Measurements from ENCODE around the gene SARS1.

SARS1 gene

GRCh38 chr1:109235137-109235536 is 21.4 kb downstream of the SARS1 start:
- ATAC-seq (ENCODE audit: insufficient read depth, low read depth) (no peak), DNase-seq (no peak)
- H3K27me3 ChIP-seq (ENCODE audit: insufficient read depth, low read length, poor library complexity), result no peaks in the 10 kb centered on the region
- H2AFZ ChIP-seq (ENCODE audit: low read depth, low read length), result no peak overlapping the region
- H3K9ac ChIP-seq (ENCODE audit: low read depth, low read length), result no peak overlapping the region
- no peaks in the 10 kb centered on the region for H3K79me2 ChIP-seq (ENCODE audit: insufficient read depth, low read length)
- H3K9me3 ChIP-seq (ENCODE audit: insufficient read depth, low read length, severe bottlenecking), result no peaks in the 10 kb centered on the region
- peaks cover 94% of the 10 kb centered on the region for H3K36me3 ChIP-seq (ENCODE audit: insufficient read depth, low read length)
- H3K4me1 ChIP-seq (ENCODE audit: insufficient read depth, low read length), result no peaks in the 10 kb centered on the region
- TF ChIP-seq CTCF (IDR thresholded peaks at IDR 0.05; ENCODE audit: borderline replicate concordance, extremely low read depth, low read length, poor library complexity, severe bottlenecking) (no peak), EZH2 (IDR thresholded peaks at IDR 0.05; ENCODE audit: borderline replicate concordance, low read depth, low read length, severe bottlenecking) (no peak)
- H3K4me2 ChIP-seq (ENCODE audit: insufficient read depth, low read length), result no peak overlapping the region
- H3K27ac ChIP-seq (ENCODE audit: low read length), result no peak overlapping the region
- no peaks in the 10 kb centered on the region for H4K20me1 ChIP-seq (ENCODE audit: insufficient read depth, low read length)
- no peak overlapping the region for H3K4me3 ChIP-seq (ENCODE audit: low read depth in 1 of 2, low read length in 2 of 2)

GRCh38 chr1:109237512-109237911 is 23.8 kb downstream of the SARS1 start:
- H3K79me2 ChIP-seq (ENCODE audit: insufficient read depth, low read length), result no peaks in the 10 kb centered on the region
- no peak overlapping the region for H3K4me3 ChIP-seq (ENCODE audit: low read depth in 1 of 2, low read length in 2 of 2)
- no peaks in the 10 kb centered on the region for H3K4me1 ChIP-seq (ENCODE audit: insufficient read depth, low read length)
- no peak overlapping the region for H3K9ac ChIP-seq (ENCODE audit: low read depth, low read length)
- H2AFZ ChIP-seq (ENCODE audit: low read depth, low read length), result no peak overlapping the region
- DNase-seq (no peak), ATAC-seq (ENCODE audit: insufficient read depth, low read depth) (no peak)
- no peak overlapping the region for H3K4me2 ChIP-seq (ENCODE audit: insufficient read depth, low read length)
- H3K27ac ChIP-seq (ENCODE audit: low read length), result no peak overlapping the region
- H3K9me3 ChIP-seq (ENCODE audit: insufficient read depth, low read length, severe bottlenecking), result no peaks in the 10 kb centered on the region
- H3K27me3 ChIP-seq (ENCODE audit: insufficient read depth, low read length, poor library complexity), result no peaks in the 10 kb centered on the region
- peaks cover 71% of the 10 kb centered on the region for H3K36me3 ChIP-seq (ENCODE audit: insufficient read depth, low read length)
- H4K20me1 ChIP-seq (ENCODE audit: insufficient read depth, low read length), result peaks cover 2% of the 10 kb centered on the region; the same call in 1 of the 2 replicates
- TF ChIP-seq CTCF (IDR thresholded peaks at IDR 0.05; ENCODE audit: borderline replicate concordance, extremely low read depth, low read length, poor library complexity, severe bottlenecking), result no peak
- no peak for TF ChIP-seq EZH2 (IDR thresholded peaks at IDR 0.05; ENCODE audit: borderline replicate concordance, low read depth, low read length, severe bottlenecking)

- no peaks in the 10 kb centered on the region for H3K4me1 ChIP-seq (ENCODE audit: insufficient read depth, low read length)
- H3K4me2 ChIP-seq (ENCODE audit: insufficient read depth, low read length), result no peak overlapping the region
- no peak overlapping the region for H2AFZ ChIP-seq (ENCODE audit: low read depth, low read length)
- H3K27me3 ChIP-seq (ENCODE audit: insufficient read depth, low read length, poor library complexity), result no peaks in the 10 kb centered on the region
- TF ChIP-seq CTCF (IDR thresholded peaks at IDR 0.05; ENCODE audit: borderline replicate concordance, extremely low read depth, low read length, poor library complexity, severe bottlenecking) (no peak), EZH2 (IDR thresholded peaks at IDR 0.05; ENCODE audit: borderline replicate concordance, low read depth, low read length, severe bottlenecking) (no peak)
- no peaks in the 10 kb centered on the region for H3K9me3 ChIP-seq (ENCODE audit: insufficient read depth, low read length, severe bottlenecking)
- peaks cover 2% of the 10 kb centered on the region; the same call in 1 of the 2 replicates for H4K20me1 ChIP-seq (ENCODE audit: insufficient read depth, low read length)
- ATAC-seq (ENCODE audit: insufficient read depth, low read depth) (no peak), DNase-seq (no peak)
- H3K79me2 ChIP-seq (ENCODE audit: insufficient read depth, low read length), result no peaks in the 10 kb centered on the region
- H3K27ac ChIP-seq (ENCODE audit: low read length), result no peak overlapping the region
- H3K36me3 ChIP-seq (ENCODE audit: insufficient read depth, low read length), result peaks cover 62% of the 10 kb centered on the region
- no peak overlapping the region for H3K9ac ChIP-seq (ENCODE audit: low read depth, low read length)
- H3K4me3 ChIP-seq (ENCODE audit: low read depth in 1 of 2, low read length in 2 of 2), result no peak overlapping the region
Observed at GRCh38 chr1:109238382-109238781, 24.7 kb downstream of the SARS1 start.

GRCh38 chr1:109239047-109239408 is 25.3 kb downstream of the SARS1 start:
- Histone ChIP-seq H4K20me1 (ENCODE audit: insufficient read depth, low read length) (peaks cover 2% of the 10 kb centered on the region; the same call in 1 of the 2 replicates), H3K4me2 (ENCODE audit: insufficient read depth, low read length) (no peak overlapping the region), H3K27me3 (ENCODE audit: insufficient read depth, low read length, poor library complexity) (no peaks in the 10 kb centered on the region), H3K9ac (ENCODE audit: low read depth, low read length) (no peak overlapping the region), H3K27ac (ENCODE audit: low read length) (no peak overlapping the region), H3K79me2 (ENCODE audit: insufficient read depth, low read length) (no peaks in the 10 kb centered on the region), H3K36me3 (ENCODE audit: insufficient read depth, low read length) (peaks cover 58% of the 10 kb centered on the region), H3K4me3 (ENCODE audit: low read depth in 1 of 2, low read length in 2 of 2) (no peak overlapping the region), H3K4me1 (ENCODE audit: insufficient read depth, low read length) (no peaks in the 10 kb centered on the region), H3K9me3 (ENCODE audit: insufficient read depth, low read length, severe bottlenecking) (no peaks in the 10 kb centered on the region), H2AFZ (ENCODE audit: low read depth, low read length) (no peak overlapping the region)
- TF ChIP-seq EZH2 (IDR thresholded peaks at IDR 0.05; ENCODE audit: borderline replicate concordance, low read depth, low read length, severe bottlenecking) (no peak), CTCF (IDR thresholded peaks at IDR 0.05; ENCODE audit: borderline replicate concordance, extremely low read depth, low read length, poor library complexity, severe bottlenecking) (no peak)
- DNase-seq (no peak), ATAC-seq (ENCODE audit: insufficient read depth, low read depth) (no peak)

All from DND-41 (cell line).